Pancreas (tissue), 10 donors: ENCODE measurements around the gene SSNA1. TPM values are rescaled to one million over a fixed set of nuclear protein-coding genes. Genes with fewer than 3 reads are reported as not detected.

Experiments
- ATAC-seq, 4 donors: fragments of 200-7000 bp; cut with Tn5 transposase; one replicate each; pipeline versions ENCODE4 v1.8.0 to v1.9.1; 2020; ENCODE audit warnings: mild to moderate bottlenecking in 4 of 4, moderate library complexity in 4 of 4
- DNase-seq, 6 donors: peaks; one replicate each; pipeline ENCODE4 v3.0.0-alpha.2; 2020
- FAIRE-seq: peaks from 2 replicates; lab custom pipeline; 2012; peaks lifted over from hg19 to GRCh38; lab: Jason Lieb, UNC
- H3K27ac ChIP-seq, 4 donors: fragments of 200-600 bp; sonication (generic); 1 replicate in 3 of 4; 2 replicates in 1 of 4; pipeline versions ENCODE4 v1.5.0 to v1.8.0; 2020
- H3K27me3 ChIP-seq, 4 donors: fragments of 200-600 bp; one replicate each; pipeline ENCODE4 v1.8.0; 2021
- H3K36me3 ChIP-seq, 3 donors: fragments of 200-600 bp; sonication (generic) in 1 of 3; one replicate each; pipeline versions ENCODE4 v1.5.0 to v1.8.0; 2020 to 2021
- H3K4me1 ChIP-seq, 3 donors: fragments of 200-600 bp; one replicate each; pipeline ENCODE4 v1.8.0; 2021
- H3K4me3 ChIP-seq, 4 donors: fragments of 200-600 bp; sonication (generic) in 2 of 4; one replicate each; pipeline versions ENCODE4 v1.5.0 to v1.8.0; 2020 to 2021
- H3K9me3 ChIP-seq, 4 donors: fragments of 200-600 bp; one replicate each; pipeline ENCODE4 v1.8.0; 2021
- WGBS, 2 donors: extraction: QIAGEN DNeasy Blood & Tissue Kit; methylation state at CpG; one replicate each; pipeline ENCODE4 v1.1.7; 2013; 5-methylcytosine and 5-hydroxymethylcytosine counted together
- intact Hi-C, 3 donors: fragments of 100-400 bp; cut with DNase I; formaldehyde crosslinking; loops; one replicate each; pipeline versions ENCODE4 v1.11.1 to v1.14.2; 2022
- polyA plus RNA-seq, 2 donors: library from polyadenylated mRNA; stranded (reverse); fragments of 200-250 nt; gene quantifications; one replicate each; pipeline ENCODE4 v1.2.3, GENCODE V29; 2013
- total RNA-seq, 6 donors: library from RNA; stranded (reverse); fragmentation: NEBNext Ultra II Directional in 4 of 6; extraction: Animal tissue kit (Norgen Biotek cat#: 25700) in 4 of 6; gene quantifications; one replicate each; pipeline versions ENCODE4 v1.2.1 to v1.2.4, GENCODE V29; 2021 to 2023
- TF ChIP-seq, protein P1 (sequence below), 4 donors: fragments of 200-600 bp; sonication (generic) in 3 of 4; IDR thresholded peaks; one replicate each; pipeline versions ENCODE4 v1.5.0 to v1.8.0; 2021; ENCODE audit warnings: antibody characterized with exemption in 4 of 4
- donor health status: healthy with polysubstance abuse.
- donor health status: DM: no; HTN: no; CAD: no; lungs with moderate emphysema.
- donor health status: DM: no; HTN: no; CAD: no.
- donor health status: control.
- donor health status: control.
- donor health status: Bipolar disorder and iron deficiency.
- donor health status: DM: yes; HTN: yes; CAD: no.
- donor health status: DM: no; HTN: no; CAD: no.
- donor health status: DM: no; HTN: no; CAD: no.
- donor health status: DM: yes; HTN: yes; CAD: no.

The SSNA1 gene
- total and polyA plus RNA-seq, 8 donors = 30.8 to 81.0 (median 41.1) TPM

DNA sequence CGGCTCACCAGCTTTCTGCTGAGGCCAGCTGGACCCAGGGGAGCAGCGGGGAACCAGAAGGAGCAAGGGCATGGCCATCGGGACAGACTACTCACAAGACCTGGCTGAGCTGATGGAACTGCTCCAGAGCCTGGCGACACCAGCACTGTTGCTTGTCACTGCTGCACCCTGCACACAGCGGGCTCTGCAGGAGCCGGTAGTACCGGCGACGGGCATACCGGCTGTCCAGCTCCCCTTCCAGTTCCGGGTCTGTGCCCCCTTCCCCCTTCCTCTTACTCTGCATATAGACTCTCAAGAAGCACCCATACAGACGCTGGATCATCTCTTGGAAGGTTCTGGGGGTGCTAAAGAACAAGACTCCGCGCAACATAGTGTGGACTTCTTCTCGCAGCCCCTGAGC, 1.1 kb upstream of the SSNA1 start:
- DNase-seq (no peak), FAIRE-seq (no peak), ATAC-seq (no peak)
- TF ChIP-seq, protein P1, sequence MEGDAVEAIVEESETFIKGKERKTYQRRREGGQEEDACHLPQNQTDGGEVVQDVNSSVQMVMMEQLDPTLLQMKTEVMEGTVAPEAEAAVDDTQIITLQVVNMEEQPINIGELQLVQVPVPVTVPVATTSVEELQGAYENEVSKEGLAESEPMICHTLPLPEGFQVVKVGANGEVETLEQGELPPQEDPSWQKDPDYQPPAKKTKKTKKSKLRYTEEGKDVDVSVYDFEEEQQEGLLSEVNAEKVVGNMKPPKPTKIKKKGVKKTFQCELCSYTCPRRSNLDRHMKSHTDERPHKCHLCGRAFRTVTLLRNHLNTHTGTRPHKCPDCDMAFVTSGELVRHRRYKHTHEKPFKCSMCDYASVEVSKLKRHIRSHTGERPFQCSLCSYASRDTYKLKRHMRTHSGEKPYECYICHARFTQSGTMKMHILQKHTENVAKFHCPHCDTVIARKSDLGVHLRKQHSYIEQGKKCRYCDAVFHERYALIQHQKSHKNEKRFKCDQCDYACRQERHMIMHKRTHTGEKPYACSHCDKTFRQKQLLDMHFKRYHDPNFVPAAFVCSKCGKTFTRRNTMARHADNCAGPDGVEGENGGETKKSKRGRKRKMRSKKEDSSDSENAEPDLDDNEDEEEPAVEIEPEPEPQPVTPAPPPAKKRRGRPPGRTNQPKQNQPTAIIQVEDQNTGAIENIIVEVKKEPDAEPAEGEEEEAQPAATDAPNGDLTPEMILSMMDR (IDR thresholded peaks at IDR 0.05) = no peak
- H3K9me3 ChIP-seq = no peaks in the 10 kb centered on the region
- peaks cover 0 to 29% (median 18%) of the 10 kb centered on the region in 3 donors for H3K36me3 ChIP-seq
- intact Hi-C loops = loop anchor here in 1 of 3 donors (5.0 kb wide), 1 partner anchor 70 kb away; no protein-coding TSS in a partner anchor
- H3K4me1 ChIP-seq = peaks cover 25 to 45% (median 34%) of the 10 kb centered on the region in 3 donors
- H3K27me3 ChIP-seq = no peaks in the 10 kb centered on the region
- peak overlapping the region; percentile 86 to 97 (median 89) for H3K4me3 ChIP-seq
- H3K27ac ChIP-seq = no peak overlapping the region
- WGBS, 2 donors = 62 to 68% methylated on average over 15 of the region's 15 CpGs

DNA sequence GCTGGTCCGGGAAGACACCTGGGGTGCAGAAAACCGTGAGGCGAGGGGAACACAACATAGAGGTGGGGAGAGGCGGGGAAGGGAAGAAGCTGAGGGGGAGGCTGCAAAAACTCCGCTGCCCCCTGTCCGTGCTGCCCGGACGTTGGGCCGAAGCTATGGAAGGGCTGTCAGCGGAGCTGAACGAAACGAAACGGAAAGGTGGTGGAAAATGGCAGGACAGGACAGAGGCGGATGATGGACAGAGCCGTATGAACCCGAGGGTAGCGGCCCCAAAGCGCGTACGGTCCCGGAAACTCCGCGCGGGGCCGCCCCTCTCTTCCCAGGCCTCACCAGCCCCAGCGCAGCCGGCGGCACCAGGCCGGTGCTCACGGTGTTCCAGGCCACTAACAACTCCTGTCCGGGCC, 388 bp upstream of the SSNA1 start:
- Histone ChIP-seq H3K4me3 (peak overlapping the region; percentile 86 to 97 (median 89)), H3K27me3 (no peaks in the 10 kb centered on the region), H3K4me1 (peaks cover 25 to 46% (median 34%) of the 10 kb centered on the region in 3 donors), H3K9me3 (no peaks in the 10 kb centered on the region), H3K36me3 (peaks cover 0 to 22% (median 11%) of the 10 kb centered on the region in 3 donors), H3K27ac (peak overlapping the region; percentile 86 to 97 (median 92))
- no peak for ATAC-seq
- TF ChIP-seq, protein P1 (IDR thresholded peaks at IDR 0.05) = no peak
- DNase-seq = no peak
- intact Hi-C loops = loop anchor here in 1 of 3 donors (5.0 kb wide), 1 partner anchor 71 kb away; no protein-coding TSS in a partner anchor
- WGBS, 2 donors = 0% methylated on average over 25 to 31 of the region's 31 CpGs
- no peak for FAIRE-seq

DNA sequence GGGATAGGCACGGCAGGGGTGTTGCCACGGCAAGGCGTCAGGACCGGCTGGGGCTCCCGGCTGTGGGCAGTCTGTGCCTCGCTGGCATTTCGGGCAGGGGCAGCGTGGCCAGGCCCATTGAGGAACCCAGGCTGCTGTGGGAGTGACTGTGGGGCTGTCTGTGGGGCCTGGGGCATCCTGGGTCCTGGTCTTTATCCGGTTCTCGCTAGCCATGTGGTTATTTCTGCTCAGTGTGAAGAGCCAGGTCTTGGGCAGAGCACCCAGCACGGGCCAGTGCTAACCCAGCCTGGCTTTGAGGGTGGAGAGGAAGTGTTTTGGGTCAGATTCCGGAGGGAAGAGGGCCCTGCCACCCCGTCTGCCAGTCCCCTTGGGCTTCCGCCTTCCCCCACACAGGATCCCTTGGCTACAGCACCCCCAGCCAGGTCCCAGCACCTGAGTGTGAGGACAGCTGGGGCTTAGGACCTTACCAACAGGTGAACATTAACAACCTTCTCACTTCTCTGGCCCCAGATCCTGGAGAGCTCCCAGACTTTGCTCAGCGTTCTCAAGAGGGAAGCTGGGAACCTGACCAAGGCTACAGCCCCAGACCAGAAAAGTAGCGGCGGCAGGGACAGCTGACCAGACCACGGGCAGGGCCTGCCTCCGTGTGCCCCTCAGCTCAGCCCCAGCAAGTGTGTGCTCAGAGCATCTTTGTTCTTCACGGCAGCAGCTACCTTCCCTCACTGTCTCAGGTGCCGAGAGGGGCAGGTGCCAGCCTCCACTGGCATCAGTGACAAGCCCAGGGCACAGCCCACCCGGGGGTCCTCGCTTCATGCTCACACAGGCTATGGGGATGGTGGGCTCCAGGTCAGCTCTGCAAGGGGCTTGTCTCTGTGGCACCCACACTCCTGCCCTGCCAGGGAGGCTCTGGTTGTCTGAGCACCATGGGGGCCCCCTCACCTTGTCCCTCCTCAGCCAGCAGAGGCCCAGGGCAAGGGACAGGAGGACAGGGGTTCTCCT, 1.1 kb downstream of the SSNA1 start:
- DNase-seq = peak in 4 of 6 donors; percentile 59 to 72 (median 64)
- peaks cover 39 to 59% (median 44%) of the 10 kb centered on the region in 3 donors for H3K4me1 ChIP-seq
- H3K27ac ChIP-seq = peak overlapping the region; percentile 86 to 97 (median 92)
- intact Hi-C loops = loop anchor here in 2 of 3 donors (5.0 kb wide), 2 partner anchors 48 to 72 kb away; no protein-coding TSS in a partner anchor
- peak overlapping the region; percentile 86 to 97 (median 89) for H3K4me3 ChIP-seq
- WGBS, 2 donors = 10 to 11% methylated on average over 23 of the region's 23 CpGs
- no peaks in the 10 kb centered on the region for H3K27me3 ChIP-seq
- ATAC-seq = peak; percentile 2 to 28 (median 5)
- TF ChIP-seq, protein P1 (IDR thresholded peaks at IDR 0.05) = no peak
- peaks cover 0 to 13% (median 3%) of the 10 kb centered on the region in 3 donors for H3K36me3 ChIP-seq
- H3K9me3 ChIP-seq = no peaks in the 10 kb centered on the region
- FAIRE-seq = no peak

DNA sequence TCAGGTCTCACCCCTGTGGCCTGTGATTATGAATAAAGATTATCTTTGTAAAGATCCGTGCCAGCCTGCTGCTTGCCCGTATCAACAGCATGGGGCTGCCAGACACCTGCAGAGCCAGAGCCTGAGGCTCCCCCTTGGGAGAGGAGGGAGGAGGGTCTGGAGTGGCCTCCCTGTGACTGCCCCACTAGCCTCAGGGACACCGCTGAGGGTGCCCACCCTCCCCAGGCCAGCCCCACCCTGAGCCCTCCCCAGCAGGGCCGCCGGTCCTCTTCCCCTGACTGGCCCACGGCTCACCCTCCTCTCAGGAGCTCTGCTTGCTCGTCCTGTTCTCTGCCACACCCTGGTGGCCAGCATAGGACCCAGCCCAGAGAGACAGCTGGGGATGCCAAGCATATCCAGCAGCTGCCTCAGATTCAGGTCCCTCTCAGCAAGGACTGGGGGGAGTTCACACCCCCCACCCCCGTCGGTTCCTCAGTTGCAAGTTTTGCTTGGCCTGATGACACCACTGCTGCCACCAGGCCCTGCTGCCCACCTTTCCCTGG, 1.9 kb downstream of the SSNA1 start:
- Histone ChIP-seq H3K4me3 (peak overlapping the region in 2 of 4 donors; percentile 86 to 97), H3K4me1 (peaks cover 46 to 65% (median 47%) of the 10 kb centered on the region in 3 donors), H3K27ac (peak overlapping the region; percentile 86 to 97 (median 92)), H3K27me3 (no peaks in the 10 kb centered on the region), H3K36me3 (peaks cover 0 to 7% (median 0%) of the 10 kb centered on the region in 3 donors), H3K9me3 (no peaks in the 10 kb centered on the region)
- TF ChIP-seq, protein P1 (IDR thresholded peaks at IDR 0.05) = no peak
- 22 to 31% methylated on average over 9 of the region's 9 CpGs for WGBS, 2 donors
- ATAC-seq (no peak), FAIRE-seq (no peak), DNase-seq (peak in 1 of 6 donors; percentile 59)
- intact Hi-C loops = loop anchor here in 1 of 3 donors (5.0 kb wide), 1 partner anchor 47 kb away; no protein-coding TSS in a partner anchor
